Fibroblast of skin of left biceps (primary cell): Measurements from ENCODE around the gene TMEM151A.

Experiments used
- DNase-seq, 2 experiments: peaks; one replicate each; pipeline ENCODE4 v3.0.0-alpha.2; 2013; ENCODE audit warnings: low read depth in 2 of 2

The TMEM151A gene

DNA sequence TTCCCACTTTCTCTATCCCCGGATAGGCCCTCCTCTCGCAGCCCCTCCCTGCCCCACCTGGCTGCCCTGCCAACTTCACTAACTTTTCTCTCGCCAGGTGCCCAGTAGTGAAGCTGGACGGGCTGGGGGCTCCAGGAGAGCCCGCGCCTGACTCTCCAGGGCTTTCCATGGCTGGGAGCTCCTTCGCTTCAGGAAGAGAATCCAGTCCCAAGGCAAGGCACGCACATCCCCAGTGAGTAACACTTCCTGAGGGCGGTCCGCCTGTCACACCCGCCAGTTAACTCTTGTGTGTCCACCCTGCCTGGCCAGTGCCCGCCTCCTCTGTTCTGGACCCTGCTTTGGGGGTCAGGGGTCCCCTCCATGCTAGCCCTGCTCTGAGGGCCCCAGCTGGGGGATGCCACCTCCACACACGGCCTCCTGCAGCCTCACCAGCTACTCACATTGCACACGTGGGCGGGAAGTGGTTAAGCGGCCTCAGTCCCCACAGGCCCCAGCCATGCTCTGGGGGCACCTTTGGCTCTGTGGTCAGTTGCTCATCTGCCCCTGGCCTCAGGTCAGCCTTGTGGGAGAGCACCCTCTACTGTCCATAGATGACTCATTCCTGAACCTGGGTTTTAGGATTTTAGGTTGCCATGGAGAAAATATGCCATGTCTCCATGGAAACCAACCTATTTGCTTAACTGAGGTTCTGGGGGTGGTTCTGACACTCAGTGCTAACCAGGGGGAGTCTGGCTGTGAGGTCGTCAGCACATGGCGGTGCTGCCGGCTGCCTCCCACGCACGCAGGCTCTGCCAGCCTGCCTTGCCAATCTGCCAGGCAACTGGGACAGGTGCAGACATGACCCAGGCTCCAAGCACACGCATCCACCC, 44.8 kb downstream of the TMEM151A start, which contains the start of gene RIN1:
Gene RIN1, minus strand, starts transcription at position 201 of the 869 bp plus-strand sequence. Its CDS starts 32 bp downstream, at position 169.
- DNase-seq = peak; percentile 36 to 47

DNA sequence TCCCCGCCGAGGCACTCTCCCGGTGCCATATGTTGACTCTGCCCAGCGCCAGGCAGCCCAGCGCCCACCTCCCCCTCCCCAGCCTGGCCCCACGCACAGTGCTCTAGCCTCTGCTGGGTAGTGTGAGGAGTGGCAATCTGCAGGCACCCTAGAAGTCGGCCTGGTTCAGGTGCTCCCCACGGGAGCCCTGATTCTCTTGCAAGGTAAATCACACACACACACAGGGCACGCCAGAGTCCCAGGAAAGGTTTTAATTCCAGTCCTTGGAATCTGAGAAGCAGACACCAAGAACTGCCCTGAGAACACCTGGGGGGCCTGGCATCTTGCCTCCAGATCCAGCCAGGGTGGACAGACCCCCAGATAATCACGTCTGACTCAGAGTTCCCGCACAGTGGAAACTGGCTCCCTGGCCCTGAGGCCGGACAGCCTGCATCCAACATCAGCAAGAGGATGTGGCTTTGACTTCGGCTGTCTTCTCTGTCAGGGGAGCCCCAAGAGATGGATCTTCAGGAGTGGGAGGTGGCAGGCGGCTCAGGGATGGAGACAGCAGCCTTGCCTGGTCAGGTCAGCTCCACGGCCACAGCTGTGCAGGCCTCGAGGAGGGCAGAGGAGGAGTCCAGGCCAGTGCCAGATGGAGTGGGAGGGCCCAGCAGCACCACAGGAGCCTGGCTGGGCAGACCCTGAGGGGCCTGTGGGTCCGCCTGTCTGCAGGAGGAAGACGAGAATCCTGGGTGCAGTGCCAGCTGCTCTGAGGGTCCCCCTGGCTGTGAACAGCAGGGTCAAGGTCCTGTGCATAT, 45.6 kb downstream of the TMEM151A start:
- no peak for DNase-seq

DNA sequence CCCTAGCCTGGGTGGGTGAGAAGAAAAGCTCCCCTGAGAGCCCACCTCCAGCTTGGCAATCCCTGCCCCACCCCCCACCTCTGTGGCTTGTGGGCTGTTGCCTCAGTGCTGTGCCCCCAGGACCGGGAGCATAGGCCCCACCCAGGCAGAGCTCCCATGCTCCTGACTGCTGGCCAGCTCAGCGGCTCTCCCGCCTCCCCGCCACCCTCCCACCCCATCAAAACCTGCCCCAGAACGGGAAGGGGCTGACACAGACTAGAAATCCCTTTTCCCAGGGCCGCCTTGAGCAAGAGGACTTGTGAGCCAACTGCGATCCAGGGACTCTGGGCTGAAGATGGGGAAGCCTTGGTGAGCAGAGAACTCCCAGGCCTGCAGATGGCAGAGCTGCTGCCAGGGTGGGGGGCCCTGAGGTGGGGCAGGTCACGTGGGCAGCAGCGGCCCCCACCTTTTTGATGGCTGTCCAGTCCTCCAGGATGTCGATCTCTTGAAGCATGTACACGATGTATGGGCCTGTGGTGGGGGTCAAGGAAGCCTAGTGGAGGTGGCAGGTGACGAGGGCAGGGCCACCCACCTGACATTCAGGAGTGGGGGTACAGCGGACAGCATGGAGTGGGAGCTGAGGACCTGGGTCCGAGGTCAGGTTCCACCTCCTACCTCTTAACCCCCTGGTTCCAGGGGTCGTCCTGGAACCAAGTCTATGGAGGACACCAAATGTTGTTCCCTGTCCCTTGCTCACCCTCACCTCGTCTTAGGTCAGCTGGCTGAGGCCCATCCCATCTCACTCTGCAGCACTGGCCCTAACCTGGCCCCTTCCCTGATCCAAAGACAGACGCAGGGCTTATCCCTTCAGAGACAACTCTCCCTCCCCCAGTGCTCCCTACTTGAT, 46.8 kb downstream of the TMEM151A start:
- DNase-seq = no peak

DNA sequence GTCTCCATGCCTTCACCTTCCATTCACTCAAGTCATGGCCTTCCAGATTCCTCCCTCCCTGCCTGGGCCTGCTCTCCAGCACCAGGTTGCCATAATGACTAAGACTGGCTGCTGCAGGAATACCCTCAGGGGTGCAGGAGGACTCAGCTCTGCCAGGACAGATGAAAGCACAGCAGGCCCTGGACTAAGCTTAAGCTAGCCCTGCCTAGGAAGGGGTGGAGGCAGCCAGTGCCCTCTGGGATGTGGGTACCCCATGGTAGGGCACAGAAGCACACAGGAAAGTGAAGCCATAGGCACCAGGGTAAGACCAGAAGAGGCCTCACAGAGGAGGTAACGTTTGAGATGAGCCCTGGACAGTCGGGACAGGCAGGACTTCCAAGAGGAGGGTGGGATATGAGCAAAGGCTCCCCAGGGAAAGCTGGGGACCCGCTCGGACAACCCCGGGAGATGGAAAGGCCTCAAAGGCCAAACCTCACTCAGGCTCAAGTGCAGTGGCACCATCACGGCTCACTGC, 47.5 kb downstream of the TMEM151A start:
- DNase-seq = no peak

DNA sequence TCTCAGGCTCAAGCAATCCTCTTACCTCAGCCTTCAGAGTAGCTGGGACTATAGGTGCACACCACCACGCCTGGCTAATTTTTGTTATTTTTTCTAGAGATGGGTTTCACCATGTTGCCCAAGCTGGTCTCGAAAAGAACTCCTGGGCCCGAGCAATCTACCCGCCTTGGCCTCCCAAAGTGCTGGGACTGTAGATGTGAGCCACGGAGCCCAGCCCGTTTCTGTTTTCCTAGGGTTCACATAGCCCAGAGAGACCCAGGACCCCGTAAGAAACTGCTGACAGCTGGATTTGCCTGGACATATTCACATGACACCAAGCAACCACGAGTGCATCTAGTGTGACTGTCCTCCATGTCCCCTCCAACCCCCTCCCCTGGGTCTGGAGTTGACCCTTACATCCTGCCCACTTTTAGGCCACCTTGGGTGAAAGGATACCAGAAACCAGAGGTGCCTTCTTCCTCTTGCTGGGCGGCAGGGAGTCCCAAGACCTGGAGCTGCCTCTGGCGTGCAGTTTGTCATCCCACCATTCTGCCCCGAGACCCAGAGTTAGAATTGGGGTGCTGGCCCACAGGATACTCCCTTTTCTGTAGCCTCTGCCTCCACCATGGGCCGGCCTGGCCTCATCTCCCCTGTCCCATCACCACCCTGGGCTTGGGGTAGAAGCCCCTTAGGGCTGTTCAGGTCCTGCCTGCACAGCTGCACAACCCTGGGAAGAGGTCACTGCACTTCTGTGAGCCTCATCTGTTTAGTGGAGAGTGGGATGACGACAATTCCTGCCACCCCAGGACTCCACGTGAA, 48.2 kb downstream of the TMEM151A start:
- no peak for DNase-seq

DNA sequence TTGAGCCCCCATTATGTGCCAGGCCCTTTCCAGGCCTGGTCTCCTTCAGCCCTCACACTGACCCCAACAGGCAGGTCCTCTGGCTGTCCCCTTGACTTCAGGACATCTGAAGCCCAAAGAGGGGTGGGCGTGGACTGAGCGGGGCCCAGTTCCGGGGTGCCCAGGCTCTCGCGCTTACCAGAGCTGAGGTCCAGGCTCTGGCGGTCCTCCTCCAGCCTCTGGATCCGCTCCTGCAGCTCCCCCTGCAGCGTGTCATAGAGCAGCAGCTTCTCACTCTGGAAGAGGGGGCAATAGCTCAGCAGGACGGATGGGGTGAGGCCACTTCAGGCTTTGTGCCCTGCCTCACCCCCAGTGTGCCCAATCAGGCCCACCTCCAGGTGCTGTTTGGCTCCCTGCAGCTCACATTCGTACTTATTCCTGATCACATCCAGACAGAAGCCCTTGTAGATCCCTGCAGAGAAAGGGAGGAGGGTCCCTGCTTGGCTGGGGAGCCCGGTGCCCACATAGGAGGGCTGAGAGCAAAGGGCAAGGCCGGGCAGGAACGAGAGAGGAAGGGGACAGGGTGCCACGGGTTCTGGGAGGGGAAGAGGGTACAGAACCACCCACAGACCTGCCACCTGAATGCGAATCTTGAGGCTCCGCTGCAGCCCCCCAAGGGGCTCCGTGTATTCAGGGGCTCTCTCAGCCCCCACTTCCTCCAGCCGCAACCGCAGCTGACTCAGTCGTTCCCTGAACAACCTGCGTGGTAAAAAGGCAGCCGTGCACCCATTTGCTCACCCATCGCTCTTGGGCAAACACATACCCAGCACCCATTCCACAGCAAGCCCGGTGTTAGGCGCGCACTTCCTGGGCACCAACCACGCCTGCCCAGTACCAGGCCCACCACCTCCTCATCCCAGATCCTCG, 49.2 kb downstream of the TMEM151A start:
- DNase-seq = no peak

DNA sequence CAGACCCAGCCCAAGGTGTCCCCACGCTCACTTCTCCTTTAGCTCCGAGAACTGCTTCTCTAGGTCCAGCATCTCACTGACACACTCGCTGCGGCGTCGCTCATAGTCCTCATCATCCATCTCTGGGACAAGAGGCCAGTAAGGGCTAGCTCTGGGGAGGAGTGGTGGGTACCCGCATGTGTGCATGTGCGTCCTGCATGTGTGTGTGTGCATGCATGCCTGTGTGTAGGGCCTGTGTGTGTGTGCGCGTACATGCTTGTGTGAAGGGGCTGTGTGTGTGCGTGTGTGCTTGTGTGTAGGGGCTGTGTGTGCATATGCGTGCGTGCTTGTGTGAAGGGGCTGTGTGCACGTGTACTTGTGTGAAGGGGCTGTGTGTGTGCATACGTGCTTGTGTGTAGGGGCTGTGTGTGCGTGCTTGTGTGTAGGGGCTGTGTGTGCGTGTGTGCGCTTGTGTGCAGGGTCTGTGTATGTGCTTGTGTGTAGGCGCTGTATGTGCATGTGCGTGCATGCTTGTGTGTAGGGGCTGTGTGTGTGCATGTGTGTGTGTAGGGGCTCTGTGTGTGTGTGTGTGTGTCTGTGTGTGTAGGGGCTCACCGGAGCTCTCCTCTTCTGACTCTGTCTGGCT, 49.9 kb downstream of the TMEM151A start:
- no peak for DNase-seq

DNA sequence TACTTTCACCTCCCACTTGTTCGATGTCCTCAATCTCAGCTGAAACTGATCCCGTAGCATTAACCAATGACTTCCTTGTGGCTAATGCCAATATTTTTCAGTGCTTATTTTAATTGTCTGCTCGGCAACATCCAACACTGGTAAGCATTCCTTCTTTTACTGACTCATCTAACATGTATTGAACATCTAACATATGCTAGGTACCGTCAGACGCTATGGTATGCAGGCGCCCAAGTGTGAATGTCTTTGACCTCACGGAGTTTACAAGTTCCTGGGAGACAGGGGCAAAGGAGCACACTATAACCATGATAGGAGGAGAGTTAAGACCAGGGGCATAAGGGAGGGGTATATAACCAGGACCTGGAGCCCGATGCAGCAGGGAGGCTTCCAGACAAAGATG, 51.5 kb downstream of the TMEM151A start:
- no peak for DNase-seq

DNA sequence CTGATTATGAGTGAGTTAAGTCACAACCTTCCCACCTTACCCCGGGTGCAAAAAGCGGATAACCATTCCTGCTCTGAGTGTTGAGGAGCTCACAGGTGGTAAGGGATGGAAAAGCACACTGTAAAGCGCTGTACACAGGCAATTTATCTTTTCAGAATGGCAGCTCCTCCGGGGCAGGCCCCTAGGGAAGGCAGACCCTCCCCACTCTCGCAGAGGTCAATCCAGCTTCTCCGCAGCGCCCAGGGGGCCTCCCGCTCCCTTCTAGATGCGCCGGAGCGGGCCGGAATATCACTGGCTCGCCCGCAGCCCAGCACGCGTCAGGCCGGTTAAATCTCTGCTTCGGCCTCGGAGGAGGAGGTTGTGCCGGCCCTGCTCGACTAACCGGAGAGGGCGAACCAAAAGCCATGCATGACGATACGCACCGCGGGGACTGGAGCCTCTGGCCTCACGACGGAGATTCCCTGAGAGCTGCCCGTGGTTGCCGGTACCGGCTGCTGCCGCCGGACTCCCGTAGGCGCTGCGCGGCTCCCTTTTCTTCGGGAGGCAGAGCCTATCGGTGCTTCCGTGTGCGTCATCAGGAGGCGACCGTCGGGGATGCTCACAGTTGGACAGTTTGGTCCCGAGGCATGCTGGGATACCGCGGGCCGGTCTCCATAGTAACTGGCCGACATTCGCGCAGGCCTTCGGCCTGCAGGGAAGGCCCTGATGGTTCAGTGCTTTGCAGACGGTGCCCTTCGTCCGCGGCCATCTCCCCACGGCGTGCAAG, 53.0 kb downstream of the TMEM151A start, which contains the start of gene BRMS1:
Gene BRMS1, minus strand, starts transcription at position 555 of the 766 bp plus-strand sequence. CDS start 2,870 bp downstream, outside the sequence.
- peak; percentile 82 to 87 for DNase-seq

DNA sequence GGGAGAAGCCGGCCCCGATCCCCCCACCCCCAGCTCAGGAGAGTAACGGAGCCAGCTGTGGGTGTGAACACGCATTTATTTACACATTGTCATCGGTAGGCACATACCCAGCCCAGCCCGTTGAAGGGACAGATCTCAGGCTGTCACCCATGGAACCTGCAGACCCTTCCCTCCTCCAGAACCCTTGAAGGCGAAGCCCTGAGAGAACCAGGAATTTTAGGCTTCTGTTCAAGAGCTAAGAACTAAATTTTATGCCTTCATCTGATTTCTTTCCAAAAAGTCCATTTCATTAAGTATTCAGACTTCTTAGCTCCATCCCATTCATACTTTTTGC, 53.6 kb downstream of the TMEM151A start:
- DNase-seq = no peak
